Endothelial cell of umbilical vein (primary cell): ENCODE data around the gene SFMBT1. TPM values are rescaled to one million over a fixed set of nuclear protein-coding genes. Genes with fewer than 3 reads are reported as not detected.

Experiments used
- BruUV-seq: library from RNA; stranded (reverse); fragments of 400-500 nt; replicated peaks from 2 replicates; lab custom pipeline; 2021; lab: Mats Ljungman, UMichigan
- CTCF ChIA-PET: fragments of 300-600, 350-600 bp; sonication (Branson Sonifier 250); formaldehyde crosslinking; loops from one replicate; lab custom pipeline; 2021; ENCODE audit warnings: antibody characterized with exemption, inconsistent platforms; lab: Charles Lee
- POLR2A ChIA-PET: fragments of 300-600, 350-600 bp; sonication (Branson Sonifier 250); formaldehyde crosslinking; loops from one replicate; lab custom pipeline; 2021; ENCODE audit warnings: antibody characterized with exemption, inconsistent platforms; lab: Charles Lee
- DNase-seq: peaks from one replicate; pipeline ENCODE4 v3.0.0-alpha.2; 2011; ENCODE audit warnings: low read depth, low spot score
- FAIRE-seq: peaks from 2 replicates; lab custom pipeline; 2011; peaks lifted over from hg19 to GRCh38; lab: Jason Lieb, UNC
- H2AFZ ChIP-seq: 2 replicates; pipeline ENCODE4 v1.6.0; 2012; ENCODE audit warnings: low read depth, low read length, control low read depth, inconsistent platforms
- H3K27ac ChIP-seq: 2 replicates; pipeline ENCODE4 v1.5.1; 2011; ENCODE audit warnings: low read depth, mild to moderate bottlenecking, control low read depth, low read length, moderate library complexity; ENCODE audit not compliant: insufficient read depth
- H3K27me3 ChIP-seq, 2 experiments: 2 replicates each; pipeline versions ENCODE4 v1.6.0 to v1.6.1; 2011; ENCODE audit warnings: low read length in 2 of 2, mixed read lengths in 1 of 2; ENCODE audit not compliant: control insufficient read depth in 2 of 2, insufficient read depth in 2 of 2
- H3K36me3 ChIP-seq, 2 experiments: 2 replicates in 1 of 2; 3 replicates in 1 of 2; pipeline ENCODE4 v1.5.1; 2011; ENCODE audit warnings: low read length in 2 of 2, mild to moderate bottlenecking in 1 of 2, moderate library complexity in 1 of 2; ENCODE audit not compliant: control insufficient read depth in 2 of 2, insufficient read depth in 2 of 2; ENCODE audit errors: extremely low read depth in 1 of 2
- H3K4me1 ChIP-seq: 3 replicates; pipeline ENCODE4 v1.5.1; 2011; ENCODE audit warnings: mild to moderate bottlenecking, low read length; ENCODE audit not compliant: control insufficient read depth, insufficient read depth; ENCODE audit errors: extremely low read depth
- H3K4me2 ChIP-seq: 2 replicates; pipeline ENCODE4 v1.6.1; 2011; ENCODE audit warnings: low read length, control low read depth, mixed read lengths; ENCODE audit not compliant: insufficient read depth
- H3K4me3 ChIP-seq, 3 experiments: fragments of 200-600 bp in 1 of 3; sonication (generic), shearing (Covaris generic) in 1 of 3; replicated peaks in 1 of 3; 2 replicates each; pipeline ENCODE4 v1.5.1; 2011 to 2016; ENCODE audit warnings: control low read depth in 3 of 3, low read length in 3 of 3, mild to moderate bottlenecking in 2 of 3, inconsistent platforms in 1 of 3, low read depth in 1 of 3, moderate library complexity in 1 of 3; ENCODE audit not compliant: insufficient read depth in 1 of 3
- H3K79me2 ChIP-seq: 2 replicates; pipeline ENCODE4 v1.6.0; 2012; ENCODE audit warnings: low read length, inconsistent platforms; ENCODE audit not compliant: control insufficient read depth, insufficient read depth
- H3K9ac ChIP-seq: replicated peaks from 2 replicates; pipeline ENCODE3; 2011; ENCODE audit warnings: low read length, control low read depth; ENCODE audit not compliant: insufficient read depth; ENCODE audit errors: extremely low read depth
- H3K9me1 ChIP-seq: replicated peaks from 3 replicates; pipeline ENCODE4 v1.6.0; 2011; ENCODE audit warnings: mild to moderate bottlenecking, low read length; ENCODE audit not compliant: control insufficient read depth, insufficient read depth; ENCODE audit errors: extremely low read depth
- H3K9me3 ChIP-seq: replicated peaks from 2 replicates; pipeline ENCODE4 v1.5.1; 2012; ENCODE audit warnings: low read length, inconsistent platforms; ENCODE audit not compliant: control insufficient read depth, insufficient read depth
- H4K20me1 ChIP-seq: replicated peaks from 2 replicates; pipeline ENCODE3; 2011; ENCODE audit warnings: mild to moderate bottlenecking, low read length; ENCODE audit not compliant: control insufficient read depth, insufficient read depth; ENCODE audit errors: extremely low read depth
- CTCF ChIP-seq, 2 donors: IDR thresholded peaks; 1 replicate in 1 of 2; 2 replicates in 1 of 2; pipeline ENCODE4 v1.5.1; 2011; ENCODE audit warnings: low read length in 2 of 2, mild to moderate bottlenecking in 2 of 2, moderate library complexity in 2 of 2, control low read depth in 1 of 2, inconsistent platforms in 1 of 2, low read depth in 1 of 2; ENCODE audit not compliant: insufficient read depth in 1 of 2; ENCODE audit errors: extremely low read depth in 1 of 2
- EZH2 ChIP-seq: IDR thresholded peaks from 2 replicates; pipeline ENCODE4 v1.6.1; 2012; ENCODE audit warnings: borderline replicate concordance, low read depth, mild to moderate bottlenecking, moderate library complexity, low read length, inconsistent platforms; ENCODE audit not compliant: severe bottlenecking
- FOS ChIP-seq: IDR thresholded peaks from 2 replicates; pipeline ENCODE4 v1.6.1; 2011; ENCODE audit warnings: mild to moderate bottlenecking, low read length, moderate library complexity, borderline replicate concordance; ENCODE audit not compliant: insufficient read depth
- GATA2 ChIP-seq: IDR thresholded peaks from 2 replicates; pipeline ENCODE4 v1.7.0; 2011; ENCODE audit warnings: low read depth, mild to moderate bottlenecking, moderate library complexity, mixed read lengths, low read length; ENCODE audit not compliant: insufficient read length, insufficient read depth
- JUN ChIP-seq: IDR thresholded peaks from 2 replicates; pipeline ENCODE4 v1.6.1; 2011; ENCODE audit warnings: borderline replicate concordance, low read depth; ENCODE audit not compliant: insufficient read length, insufficient read depth
- MYC ChIP-seq: IDR thresholded peaks from one replicate; pipeline ENCODE4 v1.6.1; 2011; ENCODE audit warnings: mild to moderate bottlenecking, low read depth, low read length
- POLR2A ChIP-seq: IDR thresholded peaks from 2 replicates; pipeline ENCODE4 v1.6.1; 2012; ENCODE audit warnings: low read depth, mild to moderate bottlenecking, control low read depth, low read length
- POLR2AphosphoS5 ChIP-seq: IDR thresholded peaks from 2 replicates; pipeline ENCODE4 v1.6.1; 2012; ENCODE audit warnings: low read depth, mild to moderate bottlenecking, control low read depth, low read length, moderate library complexity; ENCODE audit not compliant: insufficient read depth
- dilution Hi-C: fragments of 300-500 bp; cut with MboI; formaldehyde crosslinking; loops from one replicate; pipeline ENCODE4 v1.15.0; 2019; ENCODE audit warnings: low sequenced_read_pairs; ENCODE audit not compliant: extremely low pct_ligation_motif_present
- intact Hi-C: fragments of 100-400 bp; cut with micrococcal nuclease; formaldehyde crosslinking; loops from one replicate; pipeline ENCODE4 v1.10.0; 2022
- polyA plus RNA-seq, 4 experiments: library from polyadenylated mRNA; depleted of rRNA in 3 of 4; stranded (reverse) in 3 of 4; unstranded in 1 of 4; fragments of >200 nt; gene quantifications; 2 replicates each; pipeline versions ENCODE4 v1.2.1 to v1.2.3, GENCODE V29; 2011 to 2012; ENCODE audit warnings: missing spikeins in 1 of 4
- total RNA-seq: library from RNA; stranded (reverse); gene quantifications from 2 replicates; pipeline ENCODE4 v1.2.3, GENCODE V29; 2021
- TF ChIP-seq, protein P1 (sequence below): IDR thresholded peaks from 2 replicates; pipeline ENCODE4 v1.6.1; 2011; ENCODE audit not compliant: insufficient read depth, insufficient read length

SFMBT1 gene
- total and polyA plus RNA-seq, 2 donors (not counting 3 experiments of a cell fraction or from before 2014, with no cell fraction given) = 1.8 to 6.0 TPM

DNA sequence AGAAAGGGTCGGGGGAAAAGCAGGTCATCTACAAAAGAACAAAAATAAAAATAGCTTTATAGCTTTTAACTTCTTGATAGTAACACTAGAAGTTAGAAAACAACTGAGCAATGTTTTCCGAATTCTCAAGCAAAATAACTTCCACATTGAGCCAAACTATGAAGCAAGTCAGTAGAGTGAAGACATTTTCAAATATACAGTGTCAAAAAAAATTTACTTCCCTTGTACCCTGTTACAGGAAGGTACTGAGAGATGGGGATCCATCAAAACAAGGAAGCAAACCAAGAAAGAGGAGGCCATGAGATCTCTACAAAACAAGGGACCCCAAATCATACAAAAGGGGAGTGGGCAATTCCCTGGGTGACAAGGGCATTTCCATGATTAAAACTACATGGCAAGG, 121.9 kb downstream of the SFMBT1 start:
- dilution Hi-C loops = no loop called here
- Histone ChIP-seq H3K9ac (no peak overlapping the region), H3K79me2 (no peaks in the 10 kb centered on the region), H3K4me3 (no peak overlapping the region), H2AFZ (no peak overlapping the region), H3K9me1 (no peaks in the 10 kb centered on the region), H3K9me3 (no peaks in the 10 kb centered on the region), H3K27me3 (no peaks in the 10 kb centered on the region), H3K4me2 (no peak overlapping the region), H3K27ac (no peak overlapping the region), H3K36me3 (peaks cover 0 to 3% of the 10 kb centered on the region in 2 experiments), H4K20me1 (no peaks in the 10 kb centered on the region), H3K4me1 (peaks cover 11% of the 10 kb centered on the region)
- FAIRE-seq (no peak), DNase-seq (no peak)
- TF ChIP-seq FOS (no peak), MYC (no peak), POLR2AphosphoS5 (no peak), CTCF (IDR thresholded peaks at IDR 0.05; ENCODE audit: extremely low read depth in 1 of 2, insufficient read depth in 1 of 2, low read depth in 1 of 2, low read length in 2 of 2) (no peak), JUN (no peak), EZH2 (no peak), POLR2A (no peak), GATA2 (no peak)
- TF ChIP-seq, protein P1, sequence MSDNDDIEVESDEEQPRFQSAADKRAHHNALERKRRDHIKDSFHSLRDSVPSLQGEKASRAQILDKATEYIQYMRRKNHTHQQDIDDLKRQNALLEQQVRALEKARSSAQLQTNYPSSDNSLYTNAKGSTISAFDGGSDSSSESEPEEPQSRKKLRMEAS = no peak
- ChIA-PET CTCF (interaction anchor here (4.4 kb wide), 1 partner anchor 11 kb away, joined by 21 read pairs; no protein-coding TSS in a partner anchor), POLR2A (no interaction called here)
- no TSS peak for BruUV-seq
- intact Hi-C loops = no loop called here
